ENCODE data around the gene C3orf62.
"Not testable (repeated sequence)": the region's sequence is repeated elsewhere in the genome, so short reads cannot be mapped to it uniquely, and the experiment has no call there.

Gene C3orf62

GRCh38 chr3:49269443-49270155, 7.4 kb downstream of the C3orf62 start:
- DNase-seq (ENCODE audit: low read depth in 2 of 2): no peak

GRCh38 chr3:49266410-49267095, 10.5 kb downstream of the C3orf62 start:
- no peak for DNase-seq (ENCODE audit: low read depth in 2 of 2)

GRCh38 chr3:49265661-49266386, 11.2 kb downstream of the C3orf62 start:
- DNase-seq (ENCODE audit: low read depth in 2 of 2): no peak

DNA sequence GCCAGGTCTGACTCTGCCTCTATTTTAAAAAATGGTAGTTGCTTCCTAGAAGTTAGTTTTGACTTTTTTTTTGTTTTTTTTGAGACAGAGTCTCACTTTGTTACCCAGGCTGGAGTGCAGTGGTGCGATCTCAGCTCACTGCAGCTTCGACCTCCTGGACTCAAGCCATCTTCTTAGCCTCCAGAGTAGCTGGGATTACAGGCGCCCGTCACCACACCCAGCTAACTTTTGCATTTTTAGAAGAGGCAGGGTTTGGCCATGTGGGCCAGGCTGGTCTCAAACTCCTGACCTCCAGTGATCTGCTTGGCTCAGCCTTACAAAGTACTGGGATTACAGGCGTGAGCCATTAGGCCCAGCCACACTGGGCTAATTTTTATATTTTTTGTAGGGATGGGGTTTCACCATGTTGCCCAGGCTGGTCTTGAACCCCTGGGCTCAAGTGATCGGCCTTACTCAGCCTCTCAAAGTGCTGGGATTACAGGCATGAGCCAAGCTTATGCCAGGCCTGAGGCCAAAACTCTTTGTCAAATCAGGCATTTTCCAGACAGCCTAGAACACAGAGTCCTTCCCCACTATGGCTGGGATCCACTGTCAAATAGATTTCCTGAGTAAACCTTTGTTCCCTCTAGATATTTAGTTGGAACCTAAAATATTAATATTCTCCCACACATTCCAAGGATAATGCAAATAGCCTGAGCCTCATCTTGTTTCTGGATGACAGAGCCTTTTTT, 13.7 kb downstream of the C3orf62 start:
- no peak for DNase-seq (ENCODE audit: low read depth in 2 of 2)

GRCh38 chr3:49260806-49261324, 16.2 kb downstream of the C3orf62 start:
- DNase-seq (ENCODE audit: low read depth in 2 of 2): no peak

DNA sequence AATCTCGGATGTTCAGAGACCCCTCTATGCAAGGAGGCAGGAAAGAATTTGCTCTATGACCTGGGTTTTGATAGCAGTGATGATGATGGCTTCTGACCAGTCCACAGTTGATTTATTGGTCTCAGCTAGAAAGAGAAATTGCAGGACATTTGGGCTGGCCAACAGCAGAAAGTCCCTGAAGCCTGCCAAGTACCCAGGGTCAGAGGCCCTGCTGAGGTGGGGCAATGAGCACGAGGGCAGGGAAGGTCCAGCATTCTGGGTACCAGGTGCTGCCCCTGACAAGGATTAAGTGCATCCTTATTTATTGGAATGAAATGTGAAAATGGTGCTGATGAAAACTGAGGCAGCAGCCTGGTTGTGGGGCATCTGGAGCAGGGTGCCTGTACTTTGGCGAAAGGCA, 19.8 kb downstream of the C3orf62 start:
- no peak for DNase-seq (ENCODE audit: low read depth in 2 of 2)

DNA sequence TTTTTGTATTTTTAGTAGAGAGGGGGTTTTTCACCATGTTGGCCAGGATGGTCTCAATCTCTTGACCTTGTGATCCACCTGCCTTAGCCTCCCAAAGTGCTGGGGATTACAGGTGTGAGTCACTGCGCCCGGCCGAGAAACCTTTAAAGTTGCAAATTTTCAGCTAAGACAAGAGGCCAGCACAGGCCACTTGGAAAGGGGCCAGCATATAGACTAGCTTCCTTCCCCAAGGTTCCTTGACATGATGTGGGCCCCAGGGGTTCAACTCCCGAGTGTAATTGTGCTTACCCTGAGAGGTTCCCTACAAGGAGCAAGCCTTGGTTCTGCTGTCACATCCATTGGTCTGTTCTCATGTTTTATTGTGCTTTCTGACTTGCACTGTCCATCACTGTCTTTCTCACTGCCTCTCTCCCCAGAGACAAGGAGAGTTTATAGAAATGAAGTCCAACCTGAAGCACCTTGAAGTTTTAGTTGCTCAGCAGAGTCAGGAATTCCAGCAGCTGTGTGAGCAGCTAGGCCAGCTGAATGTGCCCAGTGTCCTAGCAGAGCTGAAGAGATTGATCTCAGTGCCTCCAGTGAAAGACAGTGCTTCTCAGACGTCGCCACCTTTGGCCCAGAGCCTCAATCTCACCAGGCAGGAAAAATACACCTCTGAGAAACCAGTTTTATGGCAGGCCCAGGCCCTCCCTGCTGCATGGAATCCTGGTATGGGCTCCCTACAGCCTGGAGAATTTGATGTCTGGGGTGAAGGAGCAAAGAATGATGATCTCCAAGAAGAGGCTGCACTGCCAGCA, 21.1 kb downstream of the C3orf62 start:
- no peak for DNase-seq (ENCODE audit: low read depth in 2 of 2)

DNA sequence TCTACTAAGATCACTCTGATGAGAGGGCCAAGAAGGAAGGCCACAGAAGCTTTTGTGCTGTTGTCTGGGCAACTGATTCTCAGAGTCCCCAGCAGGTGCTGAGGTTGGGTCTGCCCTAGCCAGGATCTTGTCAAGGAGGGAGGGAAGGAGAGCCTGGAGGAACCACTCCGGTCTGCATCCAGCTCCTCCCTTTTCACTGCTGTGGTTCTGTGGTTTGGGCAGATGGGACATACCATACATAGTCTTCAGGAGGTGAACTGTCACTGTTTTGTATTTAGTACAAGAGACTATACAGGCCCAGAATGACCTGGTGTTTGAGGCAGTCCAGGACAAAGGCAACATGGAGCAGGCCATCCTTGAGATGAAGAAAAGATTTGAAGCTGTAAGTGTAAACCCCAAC, 21.9 kb downstream of the C3orf62 start:
- no peak for DNase-seq (ENCODE audit: low read depth in 2 of 2)

DNA sequence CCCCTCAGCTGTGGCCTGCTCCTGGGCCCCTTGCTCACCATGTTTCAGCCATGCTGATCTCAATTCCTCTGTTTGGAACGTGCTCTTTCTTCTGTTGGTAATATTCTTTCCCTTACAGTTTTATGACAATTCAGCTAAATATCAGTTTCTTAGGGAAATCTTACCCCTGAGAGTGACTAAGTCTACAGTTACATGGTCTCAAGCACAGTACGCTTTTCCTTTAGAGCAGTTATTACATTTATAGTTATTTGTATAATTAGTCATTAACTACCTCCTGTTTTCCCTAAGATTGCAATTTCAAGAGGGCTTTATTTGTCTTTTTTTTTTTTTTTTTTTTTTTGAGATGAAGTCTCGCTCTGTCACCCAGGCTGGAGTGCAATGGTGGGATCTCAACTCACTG, 23.5 kb downstream of the C3orf62 start:
- no peak for DNase-seq (ENCODE audit: low read depth in 2 of 2)

GRCh38 chr3:49248840-49249227, 28.2 kb downstream of the C3orf62 start:
- no peak for DNase-seq (ENCODE audit: low read depth in 2 of 2)

DNA sequence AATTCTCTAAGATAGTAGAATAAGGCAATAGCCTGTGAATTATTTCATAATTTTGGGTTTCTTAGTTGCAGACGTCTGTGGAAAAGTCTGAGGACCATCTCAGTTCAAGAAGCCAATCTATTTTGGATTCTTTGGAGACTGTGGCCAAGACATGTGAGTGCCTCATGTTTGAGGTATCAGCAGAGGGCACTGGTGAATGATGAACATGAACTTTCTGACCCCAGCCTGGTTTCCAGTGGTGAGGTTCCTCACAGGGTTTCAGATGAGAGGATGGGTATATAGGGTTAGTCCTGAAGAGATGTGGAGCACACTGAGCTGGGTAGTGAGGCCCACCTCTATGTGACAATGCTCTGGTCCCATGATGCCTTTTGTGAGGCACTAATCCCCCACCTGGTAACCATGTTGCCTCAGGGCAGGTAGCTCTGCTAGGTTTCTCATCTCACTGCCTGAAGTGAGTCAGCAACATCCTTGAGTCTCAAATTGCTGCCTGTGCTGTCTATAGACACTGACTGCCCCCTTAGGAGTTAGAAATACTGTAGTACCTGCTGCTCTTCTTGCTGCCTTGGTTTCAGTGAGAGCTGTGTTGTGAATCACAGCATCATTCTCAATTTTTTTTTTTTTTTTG, 32.3 kb downstream of the C3orf62 start:
- no peak for DNase-seq (ENCODE audit: low read depth in 2 of 2)

- DNase-seq (ENCODE audit: low read depth in 2 of 2): not testable (repeated sequence)
These were observed 36.9 kb downstream of the C3orf62 start for GRCh38 chr3:49240091-49240490.

GRCh38 chr3:49238274-49239127, 38.5 kb downstream of the C3orf62 start:
- no peak for DNase-seq (ENCODE audit: low read depth in 2 of 2)

GRCh38 chr3:49237344-49237743, 39.7 kb downstream of the C3orf62 start:
- no peak for DNase-seq (ENCODE audit: low read depth in 2 of 2)

DNA sequence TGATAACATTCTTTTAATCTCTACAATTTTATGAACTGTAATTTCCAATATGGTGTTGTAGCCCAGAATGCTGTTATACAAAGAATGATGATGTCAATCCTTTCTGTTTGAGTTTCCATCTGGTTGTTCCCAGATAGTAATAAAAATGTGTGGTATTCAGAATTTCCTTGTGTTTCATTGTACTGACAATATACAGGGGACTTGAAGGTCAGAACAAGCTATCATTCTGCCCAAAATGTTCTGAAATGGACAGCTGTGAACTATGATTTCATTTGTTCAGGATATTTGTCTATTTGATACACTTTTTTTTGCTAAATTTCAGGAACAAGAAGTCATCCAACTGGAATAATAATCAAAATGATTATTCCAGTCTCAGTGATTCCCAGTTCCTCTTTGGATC, 40.8 kb downstream of the C3orf62 start:
- no peak for DNase-seq (ENCODE audit: low read depth in 2 of 2)

- not testable (repeated sequence) for DNase-seq (ENCODE audit: low read depth in 2 of 2)
These were observed 48.2 kb downstream of the C3orf62 start for GRCh38 chr3:49228817-49229216.

DNA sequence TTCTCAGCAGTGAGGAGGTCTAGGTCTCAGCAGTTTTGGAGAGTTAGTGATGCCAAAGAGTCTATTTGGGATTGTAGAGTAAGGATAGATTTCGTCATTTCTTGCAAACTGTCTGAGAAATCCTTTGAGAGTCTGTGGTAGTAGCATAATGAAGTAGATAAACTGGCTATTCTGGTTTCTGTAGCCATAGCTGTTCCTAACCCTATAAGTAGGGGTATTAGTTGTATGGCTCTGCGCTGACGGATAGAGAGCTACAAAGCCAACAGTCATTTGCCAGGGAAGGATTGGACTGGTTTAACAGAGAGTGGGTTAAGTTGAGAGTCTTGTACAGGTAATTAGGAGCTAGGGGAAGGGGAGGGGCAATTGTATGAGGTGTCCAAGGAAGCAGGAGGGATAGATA, 55.0 kb downstream of the C3orf62 start:
- no peak for DNase-seq (ENCODE audit: low read depth in 2 of 2)

- not testable (repeated sequence) for DNase-seq (ENCODE audit: low read depth in 2 of 2)
These were observed 56.0 kb downstream of the C3orf62 start for GRCh38 chr3:49220985-49221563.

DNA sequence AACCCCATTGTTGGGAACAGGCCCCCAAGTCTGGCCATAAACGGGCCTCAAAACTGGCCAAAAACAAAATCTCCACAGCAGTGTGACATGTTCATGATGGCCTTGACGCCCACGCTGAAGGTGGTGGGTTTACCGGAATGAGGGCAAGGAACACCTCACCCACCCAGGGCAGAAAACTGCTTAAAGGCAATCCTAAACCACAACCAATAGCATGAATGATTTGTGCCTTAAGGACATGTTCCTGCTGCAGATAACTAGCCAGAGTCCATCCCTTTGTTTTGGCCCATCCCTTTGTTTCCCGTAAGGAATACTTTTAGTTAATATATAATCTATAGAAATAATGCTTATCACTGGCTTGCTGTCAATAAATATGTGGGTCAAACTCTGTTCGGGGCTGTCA, 57.9 kb downstream of the C3orf62 start:
- no peak for DNase-seq (ENCODE audit: low read depth in 2 of 2)
